GM19395 (cell line): ENCODE measurements around the gene SDS.

ENCODE experiments used
- ATAC-seq: cut with Tn5 transposase; IDR thresholded peaks from one replicate; pipeline ENCODE4 v1.9.1; 2021; ENCODE audit warnings: mild to moderate bottlenecking, moderate library complexity; ENCODE audit not compliant: unreplicated experiment

Gene SDS

GRCh38 chr12:113400362-113400761 is 3.3 kb downstream of the SDS start:
- ATAC-seq = no peak

- no peak for ATAC-seq
Observed at GRCh38 chr12:113399490-113399889, 4.2 kb downstream of the SDS start.

GRCh38 chr12:113398346-113399290 is 5.1 kb downstream of the SDS start:
- no peak for ATAC-seq

- no peak for ATAC-seq
Observed at GRCh38 chr12:113397497-113398197, 6.0 kb downstream of the SDS start.

GRCh38 chr12:113396828-113397496 is 6.7 kb downstream of the SDS start:
- no peak for ATAC-seq

- no peak for ATAC-seq
Observed at GRCh38 chr12:113396200-113396599, 7.5 kb downstream of the SDS start.

GRCh38 chr12:113395119-113395518 is 8.6 kb downstream of the SDS start:
- ATAC-seq = no peak

GRCh38 chr12:113393749-113394148 is 9.9 kb downstream of the SDS start:
- ATAC-seq = no peak

GRCh38 chr12:113392988-113393579 is 10.6 kb downstream of the SDS start:
- ATAC-seq = no peak

- ATAC-seq = no peak
Observed at GRCh38 chr12:113392520-113392919, 11.2 kb downstream of the SDS start.

- ATAC-seq = no peak
Observed at GRCh38 chr12:113391650-113392337, 11.9 kb downstream of the SDS start.

- ATAC-seq = no peak
Observed at GRCh38 chr12:113391145-113391544, 12.5 kb downstream of the SDS start.

GRCh38 chr12:113390064-113391043 is 13.3 kb downstream of the SDS start:
- no peak for ATAC-seq

- no peak for ATAC-seq
Observed at GRCh38 chr12:113388351-113388750, 15.3 kb downstream of the SDS start.

GRCh38 chr12:113387631-113388030 is 16.1 kb downstream of the SDS start:
- no peak for ATAC-seq

GRCh38 chr12:113386866-113387566 is 16.7 kb downstream of the SDS start:
- no peak for ATAC-seq

GRCh38 chr12:113385282-113385882 is 18.3 kb downstream of the SDS start:
- ATAC-seq = no peak

- ATAC-seq = no peak
Observed at GRCh38 chr12:113384778-113385177, 18.9 kb downstream of the SDS start.
